A549 (cell line): ENCODE results near the gene COG8. TPM values are rescaled to one million over a fixed set of nuclear protein-coding genes. Genes with fewer than 3 reads are reported as not detected.

Experiments
- ATAC-seq, 2 experiments: fragments of 200-7000 bp in 1 of 2; fragments of >200 bp in 1 of 2; cut with Nextera tagmentation in 1 of 2; cut with Tn5 transposase in 1 of 2; 3 replicates each; pipeline versions ENCODE4 v1.8.0 to v1.9.1; 2018 to 2020; ENCODE audit warnings: mild to moderate bottlenecking in 1 of 2, moderate library complexity in 1 of 2
- CTCF ChIA-PET: fragments of 300-600 bp; sonication (Branson Sonifier 250); formaldehyde crosslinking; extraction: SDS; loops from one replicate; lab custom pipeline; 2021; ENCODE audit warnings: antibody characterized with exemption, inconsistent platforms; lab: Yijun Ruan, JAX
- POLR2A ChIA-PET: fragments of 350-600 bp; formaldehyde crosslinking; extraction: SDS; loops from one replicate; lab custom pipeline; 2021; ENCODE audit warnings: antibody characterized with exemption, inconsistent platforms; lab: Yijun Ruan, JAX
- DNase-seq, 2 experiments: peaks; one replicate each; pipeline versions ENCODE4 v3.0.0 to v3.0.0-alpha.2; 2011 to 2016; ENCODE audit warnings: low read depth in 1 of 2, low spot score in 1 of 2
- FAIRE-seq: peaks from 2 replicates; lab custom pipeline; 2011; peaks lifted over from hg19 to GRCh38; lab: Jason Lieb, UNC
- H3K27ac ChIP-seq, 2 experiments: fragments of >200 bp; sonication (Bioruptor Twin); formaldehyde crosslinking; 3 replicates each; pipeline ENCODE4 v1.5.1; 2016 to 2017
- H3K4me1 ChIP-seq: fragments of >200 bp; sonication (Bioruptor Twin); formaldehyde crosslinking; 3 replicates; pipeline ENCODE4 v1.6.1; 2016
- H3K4me2 ChIP-seq: fragments of >200 bp; sonication (Bioruptor Twin); formaldehyde crosslinking; 3 replicates; pipeline ENCODE4 v1.6.1; 2016
- H3K4me3 ChIP-seq: fragments of >200 bp; sonication (Bioruptor Twin); formaldehyde crosslinking; 3 replicates; pipeline ENCODE4 v1.5.1; 2016
- H3K9me3 ChIP-seq: fragments of >200 bp; sonication (Bioruptor Twin); formaldehyde crosslinking; 3 replicates; pipeline ENCODE4 v1.6.1; 2016
- ATOH8 ChIP-seq: fragments of 250-450 bp; sonication (Bioruptor Pico); IDR thresholded peaks from 2 replicates; pipeline ENCODE4 v1.5.0; 2020; ENCODE audit warnings: low read depth, mild to moderate bottlenecking, moderate library complexity
- EHMT2 ChIP-seq: fragments of 200-600 bp; sonication (generic); IDR thresholded peaks from 2 replicates; pipeline ENCODE4 v1.6.1; 2016; ENCODE audit warnings: antibody characterized with exemption, low read depth, mild to moderate bottlenecking, moderate library complexity
- EP300 ChIP-seq, 2 experiments: fragments of >200 bp; sonication (Bioruptor Twin); formaldehyde crosslinking; IDR thresholded peaks; 2 replicates in 1 of 2; 3 replicates in 1 of 2; pipeline ENCODE4 v1.6.1; 2016 to 2017
- ESRRA ChIP-seq: fragments of 150-350 bp; IDR thresholded peaks from 2 replicates; pipeline ENCODE4 v1.6.1; 2014; ENCODE audit warnings: mild to moderate bottlenecking, low read length, borderline replicate concordance
- HDAC2 ChIP-seq: fragments of 200-600 bp; sonication (generic); IDR thresholded peaks from 2 replicates; pipeline ENCODE4 v1.6.1; 2016
- HES2 ChIP-seq: fragments of >200 bp; sonication (Bioruptor Twin); formaldehyde crosslinking; IDR thresholded peaks from 2 replicates; pipeline ENCODE4 v1.6.1; 2016
- HOXA7 ChIP-seq: fragments of 250-450 bp; sonication (Bioruptor Pico); IDR thresholded peaks from 2 replicates; pipeline ENCODE4 v1.5.0; 2020; ENCODE audit warnings: mild to moderate bottlenecking, moderate library complexity
- JUN ChIP-seq, 2 experiments: fragments of >200 bp; sonication (Bioruptor Twin); formaldehyde crosslinking; IDR thresholded peaks; 2 replicates in 1 of 2; 3 replicates in 1 of 2; pipeline ENCODE4 v1.6.1; 2016 to 2017
- KDM1A ChIP-seq: fragments of 200-600 bp; sonication (generic); IDR thresholded peaks from 2 replicates; pipeline ENCODE4 v1.6.1; 2016; ENCODE audit warnings: low read depth, mild to moderate bottlenecking
- MYC ChIP-seq: IDR thresholded peaks from 2 replicates; pipeline ENCODE4 v1.6.1; 2012; ENCODE audit warnings: mild to moderate bottlenecking, inconsistent platforms, low read length, improper control_type of control experiment, borderline replicate concordance
- NR3C1 ChIP-seq: fragments of >200 bp; sonication (Bioruptor Twin); formaldehyde crosslinking; IDR thresholded peaks from 3 replicates; pipeline ENCODE4 v1.6.1; 2017
- RCOR1 ChIP-seq: fragments of 150-350 bp; IDR thresholded peaks from 2 replicates; pipeline ENCODE4 v1.6.1; 2014; ENCODE audit warnings: antibody characterized with exemption, low read length, low read depth
- RNF2 ChIP-seq: fragments of 200-600 bp; sonication (generic); IDR thresholded peaks from 2 replicates; pipeline ENCODE4 v1.6.1; 2016; ENCODE audit warnings: low read depth, mild to moderate bottlenecking, antibody characterized with exemption, moderate library complexity, borderline replicate concordance
- SMC3 ChIP-seq: fragments of >200 bp; sonication (Bioruptor Twin); formaldehyde crosslinking; IDR thresholded peaks from 3 replicates; pipeline ENCODE4 v1.6.1; 2018; ENCODE audit warnings: inconsistent platforms
- TP53 ChIP-seq: fragments of 250-450 bp; sonication (Bioruptor Pico); IDR thresholded peaks from 2 replicates; pipeline ENCODE4 v1.5.0; 2021; ENCODE audit warnings: mild to moderate bottlenecking, moderate library complexity
- ZC3H11A ChIP-seq: fragments of 450-650 bp; IDR thresholded peaks from 2 replicates; pipeline ENCODE4 v1.6.1; 2014; ENCODE audit warnings: antibody characterized with exemption, mild to moderate bottlenecking
- ZFP36 ChIP-seq: fragments of 450-650 bp; IDR thresholded peaks from 2 replicates; pipeline ENCODE4 v1.6.1; 2014; ENCODE audit warnings: borderline replicate concordance; ENCODE audit not compliant: partially characterized antibody
- WGBS: methylation state at CpG from one replicate; pipeline ENCODE4 v1.1.6; 2017; ENCODE audit errors: missing lambda C conversion rate; 5-methylcytosine and 5-hydroxymethylcytosine counted together
- polyA plus RNA-seq, 4 experiments: library from polyadenylated mRNA; depleted of rRNA in 3 of 4; stranded (reverse); fragments of >200 nt; fragmentation: RNase III in 1 of 4; extraction: RNeasy Plus Mini Kit Qiagen cat#74134 plus additional on column Dnase treatment in 1 of 4; gene quantifications; 2 replicates in 3 of 4; 3 replicates in 1 of 4; pipeline ENCODE4 v1.2.3, GENCODE V29; 2011 to 2017
- TF ChIP-seq, protein P1 (sequence below): fragments of 200-600 bp; sonication (generic); IDR thresholded peaks from 2 replicates; pipeline ENCODE4 v1.6.1; 2016; ENCODE audit warnings: antibody characterized with exemption, mild to moderate bottlenecking, moderate library complexity
- TF ChIP-seq, protein P2 (sequence below): IDR thresholded peaks from 2 replicates; pipeline ENCODE4 v1.6.1; 2012

The COG8 gene
- polyA plus RNA-seq, 2 of the 4 experiments (the other 2 are of a cell fraction) = 21.4 to 24.3 TPM

DNA sequence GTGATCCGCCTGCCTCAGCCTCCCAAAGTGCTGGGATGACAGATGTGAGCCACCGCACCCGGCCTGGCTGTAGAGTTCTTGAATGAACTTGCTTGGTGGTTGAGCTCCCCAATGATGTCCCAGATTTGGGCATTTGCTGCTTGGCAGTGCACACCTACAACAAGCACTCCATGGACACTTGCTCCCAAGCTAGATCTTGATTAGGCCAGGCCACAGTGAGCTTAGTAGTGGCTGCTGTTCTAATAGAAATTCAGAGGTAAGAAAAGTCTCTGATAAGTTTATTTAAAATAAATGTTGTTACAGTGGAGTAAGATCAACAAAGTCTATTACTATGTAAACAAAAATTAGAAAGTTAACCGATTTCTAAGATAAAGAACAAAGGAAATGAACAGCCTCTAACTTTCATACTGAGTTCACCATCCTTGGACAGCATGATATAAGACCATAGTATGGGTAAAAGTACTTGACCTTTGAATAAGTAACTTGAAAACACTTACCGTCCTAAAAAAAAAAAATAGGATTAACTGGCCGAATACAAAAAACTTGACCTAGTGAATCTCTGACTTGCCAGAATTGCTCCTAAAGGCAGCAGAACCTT lies 11.3 kb upstream of the COG8 start:
- no peak for TF ChIP-seq EHMT2
- TF ChIP-seq SMC3 = no peak
- no peak for TF ChIP-seq RCOR1
- no peak for TF ChIP-seq NR3C1
- TF ChIP-seq, protein P1, sequence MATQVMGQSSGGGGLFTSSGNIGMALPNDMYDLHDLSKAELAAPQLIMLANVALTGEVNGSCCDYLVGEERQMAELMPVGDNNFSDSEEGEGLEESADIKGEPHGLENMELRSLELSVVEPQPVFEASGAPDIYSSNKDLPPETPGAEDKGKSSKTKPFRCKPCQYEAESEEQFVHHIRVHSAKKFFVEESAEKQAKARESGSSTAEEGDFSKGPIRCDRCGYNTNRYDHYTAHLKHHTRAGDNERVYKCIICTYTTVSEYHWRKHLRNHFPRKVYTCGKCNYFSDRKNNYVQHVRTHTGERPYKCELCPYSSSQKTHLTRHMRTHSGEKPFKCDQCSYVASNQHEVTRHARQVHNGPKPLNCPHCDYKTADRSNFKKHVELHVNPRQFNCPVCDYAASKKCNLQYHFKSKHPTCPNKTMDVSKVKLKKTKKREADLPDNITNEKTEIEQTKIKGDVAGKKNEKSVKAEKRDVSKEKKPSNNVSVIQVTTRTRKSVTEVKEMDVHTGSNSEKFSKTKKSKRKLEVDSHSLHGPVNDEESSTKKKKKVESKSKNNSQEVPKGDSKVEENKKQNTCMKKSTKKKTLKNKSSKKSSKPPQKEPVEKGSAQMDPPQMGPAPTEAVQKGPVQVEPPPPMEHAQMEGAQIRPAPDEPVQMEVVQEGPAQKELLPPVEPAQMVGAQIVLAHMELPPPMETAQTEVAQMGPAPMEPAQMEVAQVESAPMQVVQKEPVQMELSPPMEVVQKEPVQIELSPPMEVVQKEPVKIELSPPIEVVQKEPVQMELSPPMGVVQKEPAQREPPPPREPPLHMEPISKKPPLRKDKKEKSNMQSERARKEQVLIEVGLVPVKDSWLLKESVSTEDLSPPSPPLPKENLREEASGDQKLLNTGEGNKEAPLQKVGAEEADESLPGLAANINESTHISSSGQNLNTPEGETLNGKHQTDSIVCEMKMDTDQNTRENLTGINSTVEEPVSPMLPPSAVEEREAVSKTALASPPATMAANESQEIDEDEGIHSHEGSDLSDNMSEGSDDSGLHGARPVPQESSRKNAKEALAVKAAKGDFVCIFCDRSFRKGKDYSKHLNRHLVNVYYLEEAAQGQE = no peak
- no peak for TF ChIP-seq TP53 (CRISPR knock-in tag)
- no peak for TF ChIP-seq HOXA7 (CRISPR knock-in tag)
- TF ChIP-seq ESRRA = no peak
- TF ChIP-seq ZFP36 = no peak
- TF ChIP-seq HES2 = no peak
- TF ChIP-seq EP300 (IDR thresholded peaks at IDR 0.05) = no peak
- no peak for TF ChIP-seq ATOH8
- TF ChIP-seq, all 56 proteins: peak for 0
- Histone ChIP-seq H3K9me3 (no peaks in the 10 kb centered on the region), H3K4me3 (no peak overlapping the region), H3K27ac (no peak overlapping the region), H3K4me2 (no peak overlapping the region), H3K4me1 (no peaks in the 10 kb centered on the region)
- FAIRE-seq (no peak), ATAC-seq (no peak), DNase-seq (no peak)
- POLR2A ChIA-PET = no interaction called here
- CTCF ChIA-PET = interaction anchor here (0.6 to 1.6 kb wide), 4 partner anchors 10 to 30 kb away, joined by 3 to 7 read pairs (median 4); partner anchors contain the start of genes COG8 and PDF
- WGBS = 79% methylated on average over 6 of the region's 6 CpGs

DNA sequence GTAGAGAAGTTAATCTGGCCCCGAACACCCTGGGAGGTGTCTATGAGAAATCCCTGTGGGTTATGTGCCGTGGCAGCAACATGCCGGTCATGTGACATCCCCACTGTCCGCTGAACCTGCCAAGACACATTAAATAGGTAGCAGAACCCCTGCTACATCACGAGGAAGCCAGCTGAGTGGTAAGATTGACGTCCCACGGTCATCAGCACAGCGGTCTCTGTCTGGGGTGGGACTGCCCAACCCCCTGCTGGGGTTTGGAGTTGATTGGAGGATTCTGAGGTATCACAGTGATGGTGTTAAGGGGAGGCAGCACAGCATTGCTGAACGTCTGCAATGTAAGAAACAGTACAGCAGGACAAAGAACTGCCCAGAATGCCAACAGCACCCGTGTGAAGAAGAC lies 10.2 kb upstream of the COG8 start:
- ATAC-seq (no peak), FAIRE-seq (no peak), DNase-seq (no peak)
- no peaks in the 10 kb centered on the region for H3K4me1 ChIP-seq
- no peak overlapping the region for H3K27ac ChIP-seq
- WGBS = 88% methylated on average over 10 of the region's 10 CpGs
- POLR2A ChIA-PET = no interaction called here
- H3K9me3 ChIP-seq = no peaks in the 10 kb centered on the region
- CTCF ChIA-PET = interaction anchor here (1.5 kb wide), 1 partner anchor 9 kb away, joined by 4 read pairs; no protein-coding TSS in a partner anchor
- no peak overlapping the region for H3K4me3 ChIP-seq
- no peak overlapping the region for H3K4me2 ChIP-seq
- TF ChIP-seq ZC3H11A = no peak
- TF ChIP-seq HDAC2 = no peak
- TF ChIP-seq MYC = no peak
- no peak for TF ChIP-seq KDM1A
- no peak for TF ChIP-seq TP53 (CRISPR knock-in tag)
- TF ChIP-seq, protein P2, sequence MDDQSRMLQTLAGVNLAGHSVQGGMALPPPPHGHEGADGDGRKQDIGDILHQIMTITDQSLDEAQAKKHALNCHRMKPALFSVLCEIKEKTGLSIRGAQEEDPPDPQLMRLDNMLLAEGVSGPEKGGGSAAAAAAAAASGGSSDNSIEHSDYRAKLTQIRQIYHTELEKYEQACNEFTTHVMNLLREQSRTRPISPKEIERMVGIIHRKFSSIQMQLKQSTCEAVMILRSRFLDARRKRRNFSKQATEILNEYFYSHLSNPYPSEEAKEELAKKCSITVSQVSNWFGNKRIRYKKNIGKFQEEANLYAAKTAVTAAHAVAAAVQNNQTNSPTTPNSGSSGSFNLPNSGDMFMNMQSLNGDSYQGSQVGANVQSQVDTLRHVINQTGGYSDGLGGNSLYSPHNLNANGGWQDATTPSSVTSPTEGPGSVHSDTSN = no peak
- no peak for TF ChIP-seq RNF2
- no peak for TF ChIP-seq JUN (IDR thresholded peaks at IDR 0.05)
